GM12878 (cell line): ENCODE measurements around the gene DNAH8. TPM values are rescaled to one million over a fixed set of nuclear protein-coding genes. Genes with fewer than 3 reads are reported as not detected.

Experiments used
- ATAC-seq: fragments of 200-7000 bp; cut with Tn5 transposase; 3 replicates; pipeline ENCODE4 v1.9.1; 2020; ENCODE audit warnings: mild to moderate bottlenecking, moderate library complexity
- BruUV-seq: library from RNA; stranded (reverse); fragments of 400-500 nt; replicated peaks from 2 replicates; lab custom pipeline; 2021; lab: Mats Ljungman, UMichigan
- CTCF ChIA-PET: fragments of 300-600 bp; sonication (Branson Sonifier 250); formaldehyde crosslinking; extraction: SDS; loops from one replicate; lab custom pipeline; 2021; ENCODE audit warnings: inconsistent platforms; lab: Yijun Ruan, JAX
- POLR2A ChIA-PET: fragments of 350-600 bp; formaldehyde crosslinking; extraction: SDS; loops from one replicate; lab custom pipeline; 2021; ENCODE audit warnings: inconsistent platforms; lab: Charles Lee
- RAD21 ChIA-PET: fragments of 300-600 bp; sonication (Branson Sonifier 250); formaldehyde crosslinking; loops from one replicate; lab custom pipeline; 2023; ENCODE audit warnings: antibody characterized with exemption; ENCODE audit not compliant: unreplicated experiment; lab: Charles Lee
- SMC1A ChIA-PET: fragments of 300-600 bp; sonication (Branson Sonifier 250); formaldehyde crosslinking; loops from one replicate; lab custom pipeline; 2023; ENCODE audit not compliant: unreplicated experiment, uncharacterized antibody; lab: Charles Lee
- DNase-seq: peaks from one replicate; pipeline ENCODE4 v3.0.0-alpha.2; 2011; ENCODE audit warnings: low read depth, low spot score
- FAIRE-seq: peaks from 3 replicates; lab custom pipeline; 2011; peaks lifted over from hg19 to GRCh38; lab: Jason Lieb, UNC
- H2AFZ ChIP-seq: 2 replicates; pipeline ENCODE4 v1.6.0; 2011; ENCODE audit warnings: low read depth, low read length, control low read depth; ENCODE audit not compliant: control insufficient read depth
- H3K27ac ChIP-seq: 2 replicates; pipeline ENCODE4 v1.5.1; 2011; ENCODE audit warnings: control low read depth; ENCODE audit not compliant: control insufficient read depth, insufficient read depth
- H3K27me3 ChIP-seq, 2 experiments: replicated peaks in 1 of 2; 2 replicates each; pipeline versions ENCODE4 v1.6.0 to v1.6.1; 2011; ENCODE audit warnings: low read length in 1 of 2; ENCODE audit not compliant: control insufficient read depth in 2 of 2, insufficient read depth in 2 of 2
- H3K36me3 ChIP-seq, 2 experiments: 2 replicates each; pipeline ENCODE4 v1.5.1; 2011; ENCODE audit warnings: low read length in 1 of 2; ENCODE audit not compliant: control insufficient read depth in 2 of 2, insufficient read depth in 2 of 2
- H3K4me1 ChIP-seq: 2 replicates; pipeline ENCODE4 v1.6.1; 2011; ENCODE audit warnings: mild to moderate bottlenecking, low read length, moderate library complexity, mixed read lengths; ENCODE audit not compliant: control insufficient read depth, insufficient read depth
- H3K4me2 ChIP-seq: 2 replicates; pipeline ENCODE4 v1.6.0; 2011; ENCODE audit warnings: control low read depth; ENCODE audit not compliant: control insufficient read depth, insufficient read depth
- H3K4me3 ChIP-seq: fragments of 200-600 bp; sonication (generic); 2 replicates; pipeline ENCODE4 v1.5.1; 2016
- H3K79me2 ChIP-seq: 2 replicates; pipeline ENCODE4 v1.6.0; 2011; ENCODE audit warnings: low read length; ENCODE audit not compliant: control insufficient read depth, insufficient read depth
- H3K9ac ChIP-seq: 2 replicates; pipeline ENCODE4 v1.8.0; 2011; ENCODE audit warnings: low read length, control low read depth, mixed read lengths; ENCODE audit not compliant: control insufficient read depth, insufficient read depth
- H3K9me3 ChIP-seq: replicated peaks from 3 replicates; pipeline ENCODE4 v1.5.1; 2011; ENCODE audit warnings: mild to moderate bottlenecking, low read length; ENCODE audit not compliant: control insufficient read depth, insufficient read depth
- H4K20me1 ChIP-seq: 2 replicates; pipeline ENCODE4 v1.6.0; 2011; ENCODE audit not compliant: control insufficient read depth, insufficient read depth
- CBFB ChIP-seq: IDR thresholded peaks from 2 replicates; pipeline ENCODE4 v1.6.1; 2016; ENCODE audit warnings: antibody characterized with exemption, low read depth
- FOXM1 ChIP-seq: IDR thresholded peaks from 2 replicates; pipeline ENCODE4 v1.6.1; 2012; ENCODE audit warnings: low read depth, mild to moderate bottlenecking, inconsistent platforms, low read length, moderate library complexity
- GATAD2B ChIP-seq: fragments of 450-650 bp; conservative IDR thresholded peaks from 2 replicates; pipeline ENCODE4 v1.6.1; 2017; ENCODE audit warnings: low read depth, mild to moderate bottlenecking, moderate library complexity
- JUND ChIP-seq: IDR thresholded peaks from 2 replicates; pipeline ENCODE4 v1.6.1; 2012; ENCODE audit warnings: low read depth, mild to moderate bottlenecking, low read length, improper control_type of control experiment, moderate library complexity
- SP1 ChIP-seq: IDR thresholded peaks from one replicate; pipeline ENCODE4 v1.6.1; 2011; ENCODE audit warnings: low read depth, low read length
- SREBF2 ChIP-seq: IDR thresholded peaks from 2 replicates; pipeline ENCODE4 v1.6.1; 2012; ENCODE audit warnings: mild to moderate bottlenecking, low read length
- TCF7 ChIP-seq: IDR thresholded peaks from 2 replicates; pipeline ENCODE4 v1.6.1; 2014; ENCODE audit warnings: antibody characterized with exemption, borderline replicate concordance
- YY1 ChIP-seq: IDR thresholded peaks from 2 replicates; pipeline ENCODE4 v1.6.1; 2011; ENCODE audit warnings: low read depth, mild to moderate bottlenecking, low read length
- WGBS: methylation state at CpG from one replicate; pipeline ENCODE4 v1.1.6; 2016; ENCODE audit warnings: low lambda C conversion rate; ENCODE audit not compliant: insufficient replicate concordance, insufficient coverage; ENCODE audit errors: missing lambda C conversion rate; 5-methylcytosine and 5-hydroxymethylcytosine counted together
- in situ Hi-C: fragments of 300-500 bp; cut with MboI; formaldehyde crosslinking; loops from 9 replicates; pipeline ENCODE4 v1.14.3; 2018; ENCODE audit warnings: mixed read lengths
- intact Hi-C: fragments of 100-400 bp; cut with micrococcal nuclease; formaldehyde crosslinking; loops from one replicate; pipeline ENCODE4 v1.14.2; 2022; ENCODE audit not compliant: unreplicated experiment
- polyA plus RNA-seq, 11 experiments: library from polyadenylated mRNA; depleted of rRNA in 4 of 11; unstranded in 6 of 11; stranded (reverse) in 5 of 11; fragments of >200 nt; fragmentation: Nextera tagmentation in 4 of 11; fragmentation: Illumina TruSeq in 1 of 11; extraction: Ambion mirVana in 4 of 11; extraction: Trizol in 1 of 11; gene quantifications; 1 replicate in 1 of 11; 2 replicates in 10 of 11; pipeline versions ENCODE4 v1.2.1 to v1.2.3, GENCODE V29; 2011 to 2016; ENCODE audit warnings: inconsistent platforms in 2 of 11, missing spikeins in 2 of 11, low read depth in 1 of 11
- total RNA-seq, 4 experiments: library from RNA; depleted of rRNA in 3 of 4; stranded (reverse); fragments of >200 nt in 3 of 4; fragmentation: Illumina TruSeq in 1 of 4; extraction: Trizol in 1 of 4; gene quantifications; 2 replicates each; pipeline versions ENCODE4 v1.2.1 to v1.2.3, GENCODE V29; 2013 to 2021
- TF ChIP-seq, protein P1 (sequence below): fragments of 450-650 bp; IDR thresholded peaks from 2 replicates; pipeline ENCODE4 v1.6.1; 2017; ENCODE audit warnings: mild to moderate bottlenecking, moderate library complexity
- TF ChIP-seq, protein P2 (sequence below), 3 experiments: IDR thresholded peaks in 2 of 3; conservative IDR thresholded peaks in 1 of 3; 2 replicates each; pipeline ENCODE4 v1.5.1; 2011; ENCODE audit warnings: low read depth in 3 of 3, low read length in 3 of 3, mild to moderate bottlenecking in 3 of 3, control low read depth in 2 of 3, moderate library complexity in 2 of 3, inconsistent platforms in 1 of 3, mixed read lengths in 1 of 3; ENCODE audit not compliant: control insufficient read depth in 2 of 3, insufficient read depth in 1 of 3; ENCODE audit errors: extremely low read depth in 1 of 3

DNAH8 gene
- total and polyA plus RNA-seq, 10 of the 15 experiments (the other 5 are each of a cell fraction or from before 2014, with no cell fraction given), result 0.02 to 0.34 (median 0.10) TPM; not detected in 3

DNA sequence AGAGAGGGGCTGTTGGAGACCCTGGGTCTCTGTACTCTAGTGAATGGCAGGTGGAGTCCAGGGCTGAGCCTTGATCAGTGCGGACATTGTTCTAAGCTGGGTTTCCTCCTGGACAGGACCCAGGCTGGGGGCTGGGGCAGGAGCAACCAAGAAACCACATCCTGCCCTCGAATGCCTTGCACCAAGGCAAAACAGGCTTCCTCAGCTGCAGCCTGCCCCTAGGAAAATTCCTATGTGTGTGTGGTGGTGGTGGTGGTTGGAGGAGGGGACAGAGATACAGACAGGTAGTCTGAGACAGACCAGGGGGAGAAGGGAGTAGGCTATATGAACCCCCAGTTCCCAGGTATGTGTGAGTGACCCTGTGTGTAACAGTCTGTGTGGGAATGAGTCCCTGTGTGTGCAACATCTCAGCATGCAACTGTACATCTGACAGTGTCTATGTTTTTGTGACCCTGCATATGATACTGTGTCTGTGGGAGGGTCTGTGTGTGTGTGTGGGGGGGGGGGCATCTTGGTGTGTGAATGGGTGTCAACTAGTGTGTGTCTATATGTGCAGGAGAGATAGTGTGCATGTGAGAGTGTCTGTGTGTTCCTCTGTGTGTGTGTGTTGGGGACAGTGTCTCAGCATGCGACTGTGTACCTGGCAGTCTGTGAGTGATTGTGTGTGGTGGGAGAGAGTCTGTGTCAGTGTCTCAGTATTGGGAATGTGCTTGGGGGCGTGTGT is 336.4 kb downstream of the DNAH8 start:
- FAIRE-seq, result no peak

DNA sequence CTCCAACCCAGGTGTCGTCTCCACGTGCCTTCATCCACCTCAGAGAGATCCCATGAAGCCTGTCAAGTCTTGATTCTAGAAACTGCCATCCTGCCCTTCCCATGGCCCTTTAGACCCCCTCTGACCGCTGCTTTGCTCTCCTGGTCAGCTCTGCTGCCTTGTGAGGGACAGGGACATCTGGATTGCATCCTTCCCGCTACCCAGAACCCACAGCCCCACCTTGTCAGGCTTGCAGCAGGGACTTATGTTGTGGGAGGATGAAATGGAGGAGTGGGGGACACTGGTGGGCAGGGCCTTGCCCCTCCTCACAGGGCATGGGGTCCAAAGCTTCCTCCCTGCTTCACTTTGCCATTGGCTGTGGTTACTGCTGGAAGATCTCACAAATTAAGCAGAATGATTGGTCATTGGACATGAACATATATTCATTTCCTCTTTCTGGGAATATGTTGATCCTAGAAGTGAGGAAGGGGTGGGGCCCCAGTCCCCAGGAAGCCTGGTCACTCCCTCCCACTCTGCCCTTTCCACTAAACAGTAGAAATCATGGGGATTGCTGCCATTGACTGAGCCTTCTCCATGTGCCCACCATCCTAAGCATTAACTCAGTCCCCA is 338.0 kb downstream of the DNAH8 start:
- ChIA-PET RAD21 (no interaction called here), SMC1A (no interaction called here), POLR2A (no interaction called here), CTCF (no interaction called here)
- Histone ChIP-seq H2AFZ (no peak overlapping the region), H3K27me3 (peaks cover 3% of the 10 kb centered on the region in 2 experiments; a peak in 3 of 4 replicates), H3K4me3 (no peak overlapping the region), H3K36me3 (no peaks in the 10 kb centered on the region), H3K9me3 (no peaks in the 10 kb centered on the region), H3K4me2 (no peak overlapping the region), H3K27ac (no peak overlapping the region), H4K20me1 (0 out of 2 replicates have a peak, but pooled peaks cover 3% of the 10 kb centered on the region), H3K79me2 (no peaks in the 10 kb centered on the region), H3K9ac (no peak overlapping the region), H3K4me1 (no peaks in the 10 kb centered on the region; the same call in 1 of the 2 replicates)
- no peak for ATAC-seq
- 1% methylated on average over 4 of the region's 4 CpGs for WGBS
- in situ Hi-C loops, result no loop called here
- BruUV-seq, result no TSS peak
- no peak for FAIRE-seq
- DNase-seq, result no peak
- TF ChIP-seq, protein P1, sequence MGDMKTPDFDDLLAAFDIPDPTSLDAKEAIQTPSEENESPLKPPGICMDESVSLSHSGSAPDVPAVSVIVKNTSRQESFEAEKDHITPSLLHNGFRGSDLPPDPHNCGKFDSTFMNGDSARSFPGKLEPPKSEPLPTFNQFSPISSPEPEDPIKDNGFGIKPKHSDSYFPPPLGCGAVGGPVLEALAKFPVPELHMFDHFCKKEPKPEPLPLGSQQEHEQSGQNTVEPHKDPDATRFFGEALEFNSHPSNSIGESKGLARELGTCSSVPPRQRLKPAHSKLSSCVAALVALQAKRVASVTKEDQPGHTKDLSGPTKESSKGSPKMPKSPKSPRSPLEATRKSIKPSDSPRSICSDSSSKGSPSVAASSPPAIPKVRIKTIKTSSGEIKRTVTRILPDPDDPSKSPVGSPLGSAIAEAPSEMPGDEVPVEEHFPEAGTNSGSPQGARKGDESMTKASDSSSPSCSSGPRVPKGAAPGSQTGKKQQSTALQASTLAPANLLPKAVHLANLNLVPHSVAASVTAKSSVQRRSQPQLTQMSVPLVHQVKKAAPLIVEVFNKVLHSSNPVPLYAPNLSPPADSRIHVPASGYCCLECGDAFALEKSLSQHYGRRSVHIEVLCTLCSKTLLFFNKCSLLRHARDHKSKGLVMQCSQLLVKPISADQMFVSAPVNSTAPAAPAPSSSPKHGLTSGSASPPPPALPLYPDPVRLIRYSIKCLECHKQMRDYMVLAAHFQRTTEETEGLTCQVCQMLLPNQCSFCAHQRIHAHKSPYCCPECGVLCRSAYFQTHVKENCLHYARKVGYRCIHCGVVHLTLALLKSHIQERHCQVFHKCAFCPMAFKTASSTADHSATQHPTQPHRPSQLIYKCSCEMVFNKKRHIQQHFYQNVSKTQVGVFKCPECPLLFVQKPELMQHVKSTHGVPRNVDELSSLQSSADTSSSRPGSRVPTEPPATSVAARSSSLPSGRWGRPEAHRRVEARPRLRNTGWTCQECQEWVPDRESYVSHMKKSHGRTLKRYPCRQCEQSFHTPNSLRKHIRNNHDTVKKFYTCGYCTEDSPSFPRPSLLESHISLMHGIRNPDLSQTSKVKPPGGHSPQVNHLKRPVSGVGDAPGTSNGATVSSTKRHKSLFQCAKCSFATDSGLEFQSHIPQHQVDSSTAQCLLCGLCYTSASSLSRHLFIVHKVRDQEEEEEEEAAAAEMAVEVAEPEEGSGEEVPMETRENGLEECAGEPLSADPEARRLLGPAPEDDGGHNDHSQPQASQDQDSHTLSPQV, result no peak
- no peak for TF ChIP-seq SP1
- no peak for TF ChIP-seq SREBF2
- TF ChIP-seq CBFB, result no peak
- TF ChIP-seq YY1, result no peak
- TF ChIP-seq FOXM1, result no peak
- TF ChIP-seq JUND, result no peak
- TF ChIP-seq, protein P2, sequence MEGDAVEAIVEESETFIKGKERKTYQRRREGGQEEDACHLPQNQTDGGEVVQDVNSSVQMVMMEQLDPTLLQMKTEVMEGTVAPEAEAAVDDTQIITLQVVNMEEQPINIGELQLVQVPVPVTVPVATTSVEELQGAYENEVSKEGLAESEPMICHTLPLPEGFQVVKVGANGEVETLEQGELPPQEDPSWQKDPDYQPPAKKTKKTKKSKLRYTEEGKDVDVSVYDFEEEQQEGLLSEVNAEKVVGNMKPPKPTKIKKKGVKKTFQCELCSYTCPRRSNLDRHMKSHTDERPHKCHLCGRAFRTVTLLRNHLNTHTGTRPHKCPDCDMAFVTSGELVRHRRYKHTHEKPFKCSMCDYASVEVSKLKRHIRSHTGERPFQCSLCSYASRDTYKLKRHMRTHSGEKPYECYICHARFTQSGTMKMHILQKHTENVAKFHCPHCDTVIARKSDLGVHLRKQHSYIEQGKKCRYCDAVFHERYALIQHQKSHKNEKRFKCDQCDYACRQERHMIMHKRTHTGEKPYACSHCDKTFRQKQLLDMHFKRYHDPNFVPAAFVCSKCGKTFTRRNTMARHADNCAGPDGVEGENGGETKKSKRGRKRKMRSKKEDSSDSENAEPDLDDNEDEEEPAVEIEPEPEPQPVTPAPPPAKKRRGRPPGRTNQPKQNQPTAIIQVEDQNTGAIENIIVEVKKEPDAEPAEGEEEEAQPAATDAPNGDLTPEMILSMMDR (IDR thresholded peaks at IDR 0.05 in 2 of 3, conservative IDR thresholded peaks at IDR 0.05 in 1 of 3; ENCODE audit: control insufficient read depth in 2 of 3, extremely low read depth in 1 of 3, insufficient read depth in 1 of 3, low read depth in 3 of 3, low read length in 3 of 3), result no peak
- no peak for TF ChIP-seq TCF7
- intact Hi-C loops, result no loop called here

More for the DNA sequence above, 336.4 kb downstream of the DNAH8 start:
- Histone ChIP-seq H3K9ac (no peak overlapping the region), H4K20me1 (0 out of 2 replicates have a peak, but pooled peaks cover 3% of the 10 kb centered on the region), H3K27me3 (peaks cover 8 to 14% of the 10 kb centered on the region in 2 experiments)
- CTCF ChIA-PET, result interaction anchor here (0.9 kb wide), 1 partner anchor 39 kb away, joined by 3 read pairs; no protein-coding TSS in a partner anchor
- no peak for TF ChIP-seq GATAD2B
- TF ChIP-seq, all 136 proteins: peak for 0
- peak; percentile 24; the same call in 1 of the 3 replicates for ATAC-seq
- ChIA-PET POLR2A (no interaction called here), SMC1A (no interaction called here), RAD21 (no interaction called here)
- BruUV-seq, result no TSS peak
- in situ Hi-C loops (no loop called here), intact Hi-C loops (no loop called here)
- H3K4me1 ChIP-seq, result no peaks in the 10 kb centered on the region; the same call in 1 of the 2 replicates
- no peak overlapping the region for H3K27ac ChIP-seq
- no peaks in the 10 kb centered on the region for H3K36me3 ChIP-seq
- H3K4me3 ChIP-seq, result no peak overlapping the region
- H3K9me3 ChIP-seq, result no peaks in the 10 kb centered on the region
- H3K79me2 ChIP-seq, result no peaks in the 10 kb centered on the region
- H3K4me2 ChIP-seq, result no peak overlapping the region
- no peak overlapping the region for H2AFZ ChIP-seq
- no peak for DNase-seq
- WGBS, result 17% methylated on average over 4 of the region's 4 CpGs
